K562 (cell line): Measurements from ENCODE around the gene RGL2. TPM values are rescaled to one million over a fixed set of nuclear protein-coding genes. Genes with fewer than 3 reads are reported as not detected.

ENCODE experiments used
- CREB5 ChIP-seq: fragments of 250-450 bp; sonication (Bioruptor Pico); IDR thresholded peaks from 2 replicates; pipeline ENCODE4 v1.5.0; 2020; ENCODE audit warnings: mild to moderate bottlenecking
- ETV5 ChIP-seq: sonication (generic); formaldehyde crosslinking; IDR thresholded peaks from 2 replicates; pipeline ENCODE4 v1.4.0; 2020; ENCODE audit warnings: low read depth, mild to moderate bottlenecking, missing genetic modification reagents
- NR2C2 ChIP-seq, 2 experiments: fragments of 200-800 bp in 1 of 2; sonication (Bioruptor generic) in 1 of 2; sonication (generic) in 1 of 2; formaldehyde crosslinking in 1 of 2; IDR thresholded peaks; 2 replicates each; pipeline versions ENCODE4 v1.6.1 to v1.8.0; 2016 to 2022; ENCODE audit warnings: mild to moderate bottlenecking in 1 of 2, missing compliant biosample characterization in 1 of 2, missing genetic modification characterization in 1 of 2, missing genetic modification reagents in 1 of 2
- RERE ChIP-seq: sonication (generic); formaldehyde crosslinking; IDR thresholded peaks from 2 replicates; pipeline ENCODE4 v1.8.0; 2023; ENCODE audit warnings: missing genetic modification reagents, mild to moderate bottlenecking, borderline replicate concordance
- ZNF384 ChIP-seq: IDR thresholded peaks from 2 replicates; pipeline ENCODE4 v1.6.1; 2012; ENCODE audit warnings: low read depth, low read length, improper control_type of control experiment
- polyA plus RNA-seq, 8 experiments: library from polyadenylated mRNA; depleted of rRNA in 4 of 8; stranded (reverse) in 5 of 8; unstranded in 3 of 8; fragments of >200 nt; fragmentation: Nextera tagmentation in 2 of 8; fragmentation: Illumina TruSeq in 1 of 8; extraction: Ambion mirVana in 2 of 8; extraction: Trizol in 1 of 8; gene quantifications; 2 replicates each; pipeline versions ENCODE4 v1.2.1 to v1.2.3, GENCODE V29; 2011 to 2014; ENCODE audit warnings: inconsistent platforms in 1 of 8, missing spikeins in 1 of 8
- total RNA-seq, 7 experiments: library from RNA; depleted of rRNA in 6 of 7; stranded (reverse); fragments of >200 nt in 6 of 7; fragmentation: Illumina TruSeq in 2 of 7; extraction: Trizol in 2 of 7; gene quantifications; 2 replicates each; pipeline versions ENCODE4 v1.2.1 to v1.2.3, GENCODE V29; 2011 to 2021; ENCODE audit warnings: low replicate concordance in 1 of 7
- TF ChIP-seq, protein P1 (sequence below): fragments of 450-650 bp; formaldehyde crosslinking; IDR thresholded peaks from 2 replicates; pipeline ENCODE4 v1.4.0; 2020; ENCODE audit warnings: mild to moderate bottlenecking, mixed read lengths

Gene RGL2
- total and polyA plus RNA-seq, 9 of the 15 experiments (the other 6 are each of a cell fraction or from before 2014, with no cell fraction given), result 1.8 to 57.1 (median 19.5) TPM

- TF ChIP-seq RERE (no peak), NR2C2 (CRISPR knock-in tag; IDR thresholded peaks at IDR 0.05) (peak; percentile 93), NR2C2 (tag; IDR thresholded peaks at IDR 0.05) (peak; percentile 99), ETV5 (peak; percentile 85), CREB5 (no peak), ZNF384 (no peak)
- TF ChIP-seq, protein P1, sequence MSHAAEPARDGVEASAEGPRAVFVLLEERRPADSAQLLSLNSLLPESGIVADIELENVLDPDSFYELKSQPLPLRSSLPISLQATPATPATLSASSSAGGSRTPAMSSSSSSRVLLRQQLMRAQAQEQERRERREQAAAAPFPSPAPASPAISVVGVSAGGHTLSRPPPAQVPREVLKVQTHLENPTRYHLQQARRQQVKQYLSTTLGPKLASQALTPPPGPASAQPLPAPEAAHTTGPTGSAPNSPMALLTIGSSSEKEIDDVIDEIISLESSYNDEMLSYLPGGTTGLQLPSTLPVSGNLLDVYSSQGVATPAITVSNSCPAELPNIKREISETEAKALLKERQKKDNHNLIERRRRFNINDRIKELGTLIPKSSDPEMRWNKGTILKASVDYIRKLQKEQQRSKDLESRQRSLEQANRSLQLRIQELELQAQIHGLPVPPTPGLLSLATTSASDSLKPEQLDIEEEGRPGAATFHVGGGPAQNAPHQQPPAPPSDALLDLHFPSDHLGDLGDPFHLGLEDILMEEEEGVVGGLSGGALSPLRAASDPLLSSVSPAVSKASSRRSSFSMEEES (CRISPR knock-in tag), result peak; percentile 18; the same call in 1 of the 2 replicates
These were observed 27.1 kb downstream of the RGL2 start, which contains the start of the genes RPS18 and VPS52 (continued) for GRCh38 chr6:33271468-33272274.
